GM23248 (cell line): Measurements from ENCODE around the gene R3HDML. TPM values are rescaled to one million over a fixed set of nuclear protein-coding genes. Genes with fewer than 3 reads are reported as not detected.
"Not testable (repeated sequence)": the region's sequence is repeated elsewhere in the genome, so short reads cannot be mapped to it uniquely, and the experiment has no call there.

Source experiments
- DNase-seq: peaks from one replicate; pipeline ENCODE4 v3.0.0-alpha.2; 2015
- H2AFZ ChIP-seq: fragments of 200-600 bp; sonication (generic); 2 replicates; pipeline ENCODE4 v1.6.1; 2016; ENCODE audit warnings: antibody characterized with exemption
- H3F3A ChIP-seq: fragments of 200-600 bp; sonication (generic); 2 replicates; pipeline ENCODE4 v1.6.1; 2016; ENCODE audit warnings: mild to moderate bottlenecking, antibody characterized with exemption, mixed run types; ENCODE audit not compliant: insufficient read depth
- H3K27ac ChIP-seq: fragments of 200-600 bp; sonication (generic); 2 replicates; pipeline ENCODE4 v1.5.1; 2016; ENCODE audit warnings: mild to moderate bottlenecking
- H3K27me3 ChIP-seq: fragments of 200-600 bp; sonication (generic); replicated peaks from 2 replicates; pipeline ENCODE4 v1.6.1; 2016; ENCODE audit warnings: mild to moderate bottlenecking; ENCODE audit not compliant: insufficient read depth
- H3K36me3 ChIP-seq: fragments of 200-600 bp; sonication (generic); 2 replicates; pipeline ENCODE4 v1.6.1; 2016; ENCODE audit warnings: low read depth, mild to moderate bottlenecking
- H3K4me1 ChIP-seq: fragments of 200-600 bp; sonication (generic); 2 replicates; pipeline ENCODE4 v1.6.1; 2016; ENCODE audit warnings: mild to moderate bottlenecking; ENCODE audit not compliant: insufficient read depth
- H3K4me2 ChIP-seq: fragments of 200-600 bp; sonication (generic); one replicate; pipeline ENCODE4 v1.6.1; 2016; ENCODE audit warnings: mild to moderate bottlenecking; ENCODE audit not compliant: unreplicated experiment
- H3K4me3 ChIP-seq: fragments of 200-600 bp; sonication (generic); 2 replicates; pipeline ENCODE4 v1.5.1; 2016; ENCODE audit warnings: mild to moderate bottlenecking
- H3K79me2 ChIP-seq: fragments of 200-600 bp; sonication (generic); 2 replicates; pipeline ENCODE4 v1.6.1; 2016; ENCODE audit warnings: mild to moderate bottlenecking; ENCODE audit not compliant: insufficient read depth
- H3K9ac ChIP-seq: fragments of 200-600 bp; sonication (generic); 2 replicates; pipeline ENCODE4 v1.6.1; 2016; ENCODE audit warnings: mild to moderate bottlenecking
- H3K9me2 ChIP-seq: fragments of 200-600 bp; sonication (generic); 2 replicates; pipeline ENCODE4 v1.6.1; 2016; ENCODE audit warnings: mixed run types, mild to moderate bottlenecking, moderate library complexity; ENCODE audit not compliant: insufficient read depth
- H3K9me3 ChIP-seq: fragments of 200-600 bp; sonication (generic); one replicate; pipeline ENCODE4 v1.6.1; 2017; ENCODE audit warnings: low read depth
- H4K20me1 ChIP-seq: fragments of 200-600 bp; sonication (generic); 2 replicates; pipeline ENCODE4 v1.6.0; 2016; ENCODE audit not compliant: insufficient read depth
- EZH2 ChIP-seq: fragments of 200-600 bp; sonication (generic); IDR thresholded peaks from 2 replicates; pipeline ENCODE4 v1.6.1; 2018; ENCODE audit warnings: antibody characterized with exemption, mild to moderate bottlenecking; ENCODE audit not compliant: insufficient read depth, poor library complexity, severe bottlenecking
- EZH2phosphoT487 ChIP-seq: fragments of 200-600 bp; sonication (generic); IDR thresholded peaks from 2 replicates; pipeline ENCODE4 v1.6.1; 2018; ENCODE audit warnings: antibody characterized with exemption, moderate library complexity, mild to moderate bottlenecking, low read depth; ENCODE audit not compliant: insufficient read depth
- whole genome bisulfite sequencing, 2 experiments: methylation state at CpG; one replicate each; pipeline ENCODE4 v1.1.6; 2015 to 2017; ENCODE audit warnings: low lambda C conversion rate in 2 of 2, low coverage in 1 of 2; ENCODE audit errors: missing lambda C conversion rate in 2 of 2; 5-methylcytosine and 5-hydroxymethylcytosine counted together
- in situ Hi-C: fragments of 300-500 bp; cut with MboI; formaldehyde crosslinking; loops from 2 replicates; pipeline ENCODE4 v1.15.0; 2020
- polyA plus RNA-seq: library from polyadenylated mRNA; unstranded; fragments of >200 nt; fragmentation: Nextera tagmentation; extraction: Ambion mirVana; gene quantifications from 2 replicates; pipeline ENCODE4 v1.2.1, GENCODE V29; 2016
- total RNA-seq: library from RNA; depleted of rRNA; stranded (reverse); fragments of >200 nt; shearing (Covaris generic); gene quantifications from 2 replicates; pipeline ENCODE4 v1.2.3, GENCODE V29; 2014

Gene R3HDML
- total and polyA plus RNA-seq, 2 experiments from 2014 or later, result not detected

GRCh38 chr20:44344723-44345122, 7.9 kb downstream of the R3HDML start:
- Histone ChIP-seq H4K20me1 (no peaks in the 10 kb centered on the region), H3K27me3 (no peaks in the 10 kb centered on the region), H2AFZ (no peak overlapping the region), H3K27ac (no peak overlapping the region), H3K4me2 (no peak overlapping the region), H3K4me3 (no peak overlapping the region), H3K9ac (no peak overlapping the region), H3K36me3 (no peaks in the 10 kb centered on the region), H3F3A (no peaks in the 10 kb centered on the region), H3K9me2 (no peaks in the 10 kb centered on the region), H3K79me2 (no peaks in the 10 kb centered on the region), H3K9me3 (no peaks in the 10 kb centered on the region), H3K4me1 (no peaks in the 10 kb centered on the region)
- WGBS, 2 experiments, result 74 to 81% methylated on average over 4 of the region's 4 CpGs
- DNase-seq, result no peak
- TF ChIP-seq EZH2 (no peak), EZH2phosphoT487 (no peak)
- in situ Hi-C loops, result no loop called here

- no peak for DNase-seq
- TF ChIP-seq EZH2 (no peak), EZH2phosphoT487 (no peak)
- H3F3A ChIP-seq, result no peaks in the 10 kb centered on the region
- H3K27ac ChIP-seq, result no peak overlapping the region
- no peaks in the 10 kb centered on the region for H4K20me1 ChIP-seq
- WGBS, 2 experiments, result 64 to 65% methylated on average over 8 of the region's 8 CpGs
- H2AFZ ChIP-seq, result no peak overlapping the region
- H3K9me3 ChIP-seq, result no peaks in the 10 kb centered on the region
- no peak overlapping the region for H3K4me3 ChIP-seq
- in situ Hi-C loops, result no loop called here
- no peaks in the 10 kb centered on the region for H3K36me3 ChIP-seq
- H3K9me2 ChIP-seq, result no peaks in the 10 kb centered on the region
- no peaks in the 10 kb centered on the region for H3K79me2 ChIP-seq
- H3K4me1 ChIP-seq, result no peaks in the 10 kb centered on the region
- H3K9ac ChIP-seq, result no peak overlapping the region
- no peaks in the 10 kb centered on the region for H3K27me3 ChIP-seq
- H3K4me2 ChIP-seq, result no peak overlapping the region
Observed at GRCh38 chr20:44345147-44345546, 8.3 kb downstream of the R3HDML start.

GRCh38 chr20:44345941-44346340, 9.1 kb downstream of the R3HDML start:
- H3K27me3 ChIP-seq, in situ Hi-C loops, H2AFZ ChIP-seq, H4K20me1 ChIP-seq, DNase-seq, H3K9me3 ChIP-seq, H3F3A ChIP-seq, H3K4me1 ChIP-seq, H3K79me2 ChIP-seq, H3K4me2 ChIP-seq, H3K4me3 ChIP-seq, H3K9ac ChIP-seq, H3K27ac ChIP-seq, H3K9me2 ChIP-seq, H3K36me3 ChIP-seq: not testable (repeated sequence)
- WGBS, 2 experiments, result 70 to 75% methylated on average over 10 of the region's 10 CpGs

GRCh38 chr20:44348168-44348659, 11.4 kb downstream of the R3HDML start:
- Histone ChIP-seq H3K27ac (no peak overlapping the region), H2AFZ (no peak overlapping the region), H3K9me3 (no peaks in the 10 kb centered on the region), H3K9ac (no peak overlapping the region), H4K20me1 (no peaks in the 10 kb centered on the region), H3F3A (no peaks in the 10 kb centered on the region), H3K27me3 (no peaks in the 10 kb centered on the region; the same call in 1 of the 2 replicates), H3K9me2 (no peaks in the 10 kb centered on the region), H3K4me1 (no peaks in the 10 kb centered on the region), H3K36me3 (no peaks in the 10 kb centered on the region), H3K4me3 (no peak overlapping the region), H3K4me2 (no peak overlapping the region), H3K79me2 (no peaks in the 10 kb centered on the region)
- 58 to 69% methylated on average over 3 to 4 of the region's 4 CpGs for WGBS, 2 experiments
- no peak for DNase-seq
- in situ Hi-C loops, result no loop called here
- TF ChIP-seq EZH2phosphoT487 (no peak), EZH2 (no peak)

- WGBS, 2 experiments, result 45 to 46% methylated on average over 3 of the region's 3 CpGs
- Histone ChIP-seq H3K27ac (no peak overlapping the region), H3K4me3 (no peak overlapping the region), H3K9me3 (no peaks in the 10 kb centered on the region), H3K9ac (no peak overlapping the region), H3K36me3 (no peaks in the 10 kb centered on the region), H4K20me1 (no peaks in the 10 kb centered on the region), H2AFZ (no peak overlapping the region), H3K4me1 (no peaks in the 10 kb centered on the region), H3K79me2 (no peaks in the 10 kb centered on the region), H3K27me3 (no peaks in the 10 kb centered on the region; the same call in 1 of the 2 replicates), H3K9me2 (no peaks in the 10 kb centered on the region), H3F3A (no peaks in the 10 kb centered on the region), H3K4me2 (no peak overlapping the region)
- in situ Hi-C loops, result no loop called here
- TF ChIP-seq EZH2 (no peak), EZH2phosphoT487 (no peak)
- no peak for DNase-seq
Observed at GRCh38 chr20:44349349-44349748, 12.5 kb downstream of the R3HDML start.
